GM23338 (cell line): ENCODE data around the gene BID. TPM values are rescaled to one million over a fixed set of nuclear protein-coding genes. Genes with fewer than 3 reads are reported as not detected.

Experiments used
- ATAC-seq: fragments of 200-7000 bp; cut with Tn5 transposase; 3 replicates; pipeline ENCODE4 v1.9.1; 2020
- DNase-seq: peaks from one replicate; pipeline ENCODE4 v3.0.0-alpha.2; 2015; ENCODE audit warnings: low spot score
- H2AFZ ChIP-seq: fragments of 200-600 bp; sonication (generic); 2 replicates; pipeline ENCODE4 v1.8.0; 2016; ENCODE audit warnings: antibody characterized with exemption, mild to moderate bottlenecking, moderate library complexity
- H3F3A ChIP-seq: fragments of 200-600 bp; sonication (generic); replicated peaks from 2 replicates; pipeline ENCODE4 v1.8.0; 2017; ENCODE audit warnings: antibody characterized with exemption, mixed run types, low read depth
- H3K27ac ChIP-seq: fragments of 200-600 bp; sonication (generic); 2 replicates; pipeline ENCODE4 v1.6.1; 2016; ENCODE audit warnings: low read depth
- H3K27me3 ChIP-seq: fragments of 200-600 bp; sonication (generic); 2 replicates; pipeline ENCODE4 v1.8.0; 2016; ENCODE audit warnings: mild to moderate bottlenecking, mixed run types, moderate library complexity; ENCODE audit not compliant: insufficient read depth
- H3K36me3 ChIP-seq: fragments of 200-600 bp; sonication (generic); 2 replicates; pipeline ENCODE4 v1.8.0; 2016; ENCODE audit warnings: mild to moderate bottlenecking; ENCODE audit not compliant: insufficient read depth
- H3K4me1 ChIP-seq: fragments of 200-600 bp; sonication (generic); 2 replicates; pipeline ENCODE4 v1.8.0; 2016; ENCODE audit warnings: mild to moderate bottlenecking, moderate library complexity; ENCODE audit not compliant: insufficient read depth
- H3K4me2 ChIP-seq: fragments of 200-600 bp; sonication (generic); 2 replicates; pipeline ENCODE4 v1.7.1; 2017; ENCODE audit warnings: mixed run types
- H3K4me3 ChIP-seq: fragments of 200-600 bp; sonication (generic); 2 replicates; pipeline ENCODE4 v1.6.1; 2016; ENCODE audit warnings: mixed run types
- H3K79me2 ChIP-seq: fragments of 200-600 bp; sonication (generic); replicated peaks from 2 replicates; pipeline ENCODE4 v1.8.0; 2017; ENCODE audit warnings: mild to moderate bottlenecking; ENCODE audit not compliant: insufficient read depth
- H3K9me2 ChIP-seq: fragments of 200-600 bp; sonication (generic); 2 replicates; pipeline ENCODE4 v1.8.0; 2017; ENCODE audit not compliant: insufficient read depth
- H4K20me1 ChIP-seq: fragments of 200-600 bp; sonication (generic); replicated peaks from 2 replicates; pipeline ENCODE4 v1.8.0; 2017; ENCODE audit warnings: mild to moderate bottlenecking; ENCODE audit not compliant: insufficient read depth
- H3K27ac Mint-ChIP-seq: 2 replicates; pipeline ENCODE4 v1.8.0; 2020; ENCODE audit warnings: inconsistent platforms, mild to moderate bottlenecking, moderate library complexity, mixed read lengths
- H3K27me3 Mint-ChIP-seq: 3 replicates; pipeline ENCODE4 v1.8.0; 2022; ENCODE audit warnings: low read depth, mild to moderate bottlenecking, moderate library complexity, mixed read lengths, inconsistent platforms; ENCODE audit not compliant: insufficient read depth, poor library complexity
- H3K36me3 Mint-ChIP-seq: 3 replicates; pipeline ENCODE4 v1.8.0; 2021; ENCODE audit warnings: low read depth, mild to moderate bottlenecking, inconsistent platforms, moderate library complexity, mixed read lengths
- H3K4me1 Mint-ChIP-seq: 3 replicates; pipeline ENCODE4 v1.8.0; 2020; ENCODE audit warnings: mild to moderate bottlenecking, inconsistent platforms, mixed read lengths
- H3K4me3 Mint-ChIP-seq: 3 replicates; pipeline ENCODE4 v1.8.0; 2021; ENCODE audit warnings: moderate library complexity, mild to moderate bottlenecking, inconsistent platforms, mixed read lengths
- H3K9me3 Mint-ChIP-seq: 3 replicates; pipeline ENCODE4 v1.8.0; 2020; ENCODE audit warnings: moderate library complexity, mild to moderate bottlenecking, inconsistent platforms, mixed read lengths
- CREB1 ChIP-seq: fragments of 250-450 bp; sonication (Bioruptor Pico); IDR thresholded peaks from 2 replicates; pipeline ENCODE4 v1.5.0; 2020; ENCODE audit warnings: low read depth, mild to moderate bottlenecking, moderate library complexity
- CTCF ChIP-seq, 2 experiments: fragments of 200-600 bp in 1 of 2; sonication (generic) in 1 of 2; conservative IDR thresholded peaks; 2 replicates each; pipeline versions ENCODE4 v1.5.1 to v1.6.1; 2016 to 2017; ENCODE audit warnings: antibody characterized with exemption in 2 of 2, low read depth in 2 of 2, mild to moderate bottlenecking in 2 of 2, moderate library complexity in 1 of 2
- ETS1 ChIP-seq: IDR thresholded peaks from 2 replicates; pipeline ENCODE4 v1.6.1; 2016; ENCODE audit warnings: antibody characterized with exemption
- EZH2 ChIP-seq: fragments of 200-600 bp; sonication (generic); IDR thresholded peaks from one replicate; pipeline ENCODE4 v1.8.0; 2017; ENCODE audit warnings: antibody characterized with exemption, mild to moderate bottlenecking, low read depth; ENCODE audit not compliant: unreplicated experiment
- EZH2phosphoT487 ChIP-seq: fragments of 200-600 bp; sonication (generic); IDR thresholded peaks from one replicate; pipeline ENCODE4 v1.8.1; 2018; ENCODE audit warnings: antibody characterized with exemption; ENCODE audit not compliant: unreplicated experiment
- NANOG ChIP-seq: IDR thresholded peaks from 2 replicates; pipeline ENCODE4 v1.6.1; 2016; ENCODE audit warnings: antibody characterized with exemption, borderline replicate concordance
- POLR2AphosphoS5 ChIP-seq: IDR thresholded peaks from 2 replicates; pipeline ENCODE4 v1.6.1; 2016; ENCODE audit warnings: antibody characterized with exemption, low read depth
- REST ChIP-seq: IDR thresholded peaks from one replicate; pipeline ENCODE4 v1.6.1; 2018; ENCODE audit warnings: antibody characterized with exemption; ENCODE audit not compliant: unreplicated experiment
- STAT1 ChIP-seq: IDR thresholded peaks from one replicate; pipeline ENCODE4 v1.6.1; 2016; ENCODE audit warnings: antibody characterized with exemption; ENCODE audit not compliant: unreplicated experiment
- ZNF114 ChIP-seq: fragments of 250-450 bp; sonication (Bioruptor Pico); IDR thresholded peaks from 2 replicates; pipeline ENCODE4 v1.5.0; 2020; ENCODE audit warnings: mild to moderate bottlenecking, moderate library complexity
- ZNF331 ChIP-seq: fragments of 250-450 bp; sonication (Bioruptor Pico); IDR thresholded peaks from 2 replicates; pipeline ENCODE4 v1.5.0; 2020; ENCODE audit warnings: low read depth, mild to moderate bottlenecking, moderate library complexity
- polyA plus RNA-seq: library from polyadenylated mRNA; unstranded; fragments of >200 nt; fragmentation: Nextera tagmentation; extraction: Ambion mirVana; gene quantifications from 2 replicates; pipeline ENCODE4 v1.2.1, GENCODE V29; 2016
- total RNA-seq: library from RNA; depleted of rRNA; stranded (reverse); fragments of >200 nt; shearing (Covaris generic); gene quantifications from 2 replicates; pipeline ENCODE4 v1.2.3, GENCODE V29; 2014

BID gene
- total and polyA plus RNA-seq, 2 experiments from 2014 or later = 65.1 to 125 TPM

GRCh38 chr22:17779286-17780115 is 5.2 kb upstream of the BID start:
- H3K79me2 ChIP-seq = no peaks in the 10 kb centered on the region
- H3K4me3 ChIP-seq = no peak overlapping the region
- Mint-ChIP-seq H3K4me3 (no peak overlapping the region; the same call in 2 of the 3 replicates), H3K4me1 (peaks cover 32% of the 10 kb centered on the region), H3K36me3 (no peaks in the 10 kb centered on the region; the same call in 2 of the 3 replicates), H3K27me3 (peaks cover 15% of the 10 kb centered on the region), H3K27ac (no peak overlapping the region), H3K9me3 (peaks cover 4% of the 10 kb centered on the region; the same call in 2 of the 3 replicates)
- H3F3A ChIP-seq = 0 out of 2 replicates have a peak, but pooled peaks cover 5% of the 10 kb centered on the region
- H3K27ac ChIP-seq = no peak overlapping the region
- H3K4me1 ChIP-seq = no peaks in the 10 kb centered on the region; the same call in 1 of the 2 replicates
- H3K36me3 ChIP-seq = no peaks in the 10 kb centered on the region
- H4K20me1 ChIP-seq = no peaks in the 10 kb centered on the region
- H2AFZ ChIP-seq = 0 out of 2 replicates have a peak overlapping the region, but pooled peaks have one; percentile 59
- H3K9me2 ChIP-seq = no peaks in the 10 kb centered on the region
- no peak overlapping the region for H3K4me2 ChIP-seq
- 0 out of 2 replicates have a peak, but pooled peaks cover 3% of the 10 kb centered on the region for H3K27me3 ChIP-seq
- DNase-seq (no peak), ATAC-seq (no peak)
- TF ChIP-seq REST = no peak
- no peak for TF ChIP-seq ETS1
- no peak for TF ChIP-seq CTCF (conservative IDR thresholded peaks at IDR 0.05; ENCODE audit: low read depth in 2 of 2)
- TF ChIP-seq CREB1 (CRISPR knock-in tag) = no peak
- no peak for TF ChIP-seq ZNF114 (CRISPR knock-in tag)
- TF ChIP-seq NANOG = no peak
- no peak for TF ChIP-seq POLR2AphosphoS5
- no peak for TF ChIP-seq STAT1
- TF ChIP-seq EZH2phosphoT487 = no peak
- no peak for TF ChIP-seq ZNF331 (CRISPR knock-in tag)
- no peak for TF ChIP-seq EZH2
